GM13977 (cell line): ENCODE results near the gene EIF4EBP2.

Experiments
- DNase-seq: peaks from one replicate; pipeline ENCODE4 v3.0.0; 2012; ENCODE audit warnings: low spot score
- CTCF ChIP-seq: IDR thresholded peaks from 2 replicates; pipeline ENCODE4 v1.5.1; 2012; ENCODE audit warnings: mild to moderate bottlenecking, control low read depth; ENCODE audit not compliant: insufficient read depth; ENCODE audit errors: extremely low read depth, missing control alignments
- in situ Hi-C: fragments of 300-500 bp; cut with MboI; formaldehyde crosslinking; loops from one replicate; pipeline ENCODE4 v1.12.0; 2022; ENCODE audit warnings: low sequenced_read_pairs, low pct_unique_long_range_greater_than_20kb, mixed read lengths, inconsistent platforms; ENCODE audit not compliant: unreplicated experiment

EIF4EBP2 gene

GRCh38 chr10:70440296-70441160, 36.6 kb downstream of the EIF4EBP2 start:
- no peak for TF ChIP-seq CTCF
- in situ Hi-C loops: no loop called here

GRCh38 chr10:70441161-70441894, 37.4 kb downstream of the EIF4EBP2 start, which contains the start of gene NODAL:
NODAL (minus strand) TSS chr10:70441681; CDS start chr10:70441667, 14 bp downstream.
- no peak for DNase-seq
- no peak for TF ChIP-seq CTCF
- in situ Hi-C loops: no loop called here

More at GRCh38 chr10:70440296-70441160, 36.6 kb downstream of the EIF4EBP2 start:
- peak; percentile 50 for DNase-seq

GRCh38 chr10:70441895-70442309, 38.0 kb downstream of the EIF4EBP2 start:
- DNase-seq: no peak
- in situ Hi-C loops: no loop called here
- TF ChIP-seq CTCF: no peak

GRCh38 chr10:70442332-70442988, 38.5 kb downstream of the EIF4EBP2 start:
- no peak for TF ChIP-seq CTCF
- in situ Hi-C loops: no loop called here
- no peak for DNase-seq

GRCh38 chr10:70444744-70445143, 40.8 kb downstream of the EIF4EBP2 start:
- DNase-seq: no peak
- no peak for TF ChIP-seq CTCF
- in situ Hi-C loops: no loop called here
